ENCODE results near the gene TLR8.
"Not testable (repeated sequence)": the region's sequence is repeated elsewhere in the genome, so short reads cannot be mapped to it uniquely, and the experiment has no call there.

TLR8 gene

DNA sequence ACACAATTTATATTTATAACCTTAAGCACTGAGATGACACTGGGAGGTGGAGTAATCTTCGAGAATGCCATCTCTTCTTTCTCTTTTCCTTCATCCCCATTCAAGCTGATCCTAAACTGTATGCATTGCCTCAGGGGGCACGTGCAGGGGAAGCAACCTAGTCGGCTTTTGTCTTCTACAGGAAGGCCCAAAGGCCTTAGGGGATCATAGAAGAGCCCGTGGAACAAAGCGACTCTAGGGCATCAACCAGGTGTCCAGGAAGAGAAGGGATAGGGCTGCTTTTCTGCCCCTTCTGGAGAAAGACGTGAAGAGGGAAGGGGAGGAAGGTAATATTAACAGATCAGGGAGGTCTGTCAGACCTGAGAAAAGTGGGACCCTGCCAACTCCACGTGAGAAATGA lies 6.9 kb upstream of the TLR8 start:
- no peak for DNase-seq

DNA sequence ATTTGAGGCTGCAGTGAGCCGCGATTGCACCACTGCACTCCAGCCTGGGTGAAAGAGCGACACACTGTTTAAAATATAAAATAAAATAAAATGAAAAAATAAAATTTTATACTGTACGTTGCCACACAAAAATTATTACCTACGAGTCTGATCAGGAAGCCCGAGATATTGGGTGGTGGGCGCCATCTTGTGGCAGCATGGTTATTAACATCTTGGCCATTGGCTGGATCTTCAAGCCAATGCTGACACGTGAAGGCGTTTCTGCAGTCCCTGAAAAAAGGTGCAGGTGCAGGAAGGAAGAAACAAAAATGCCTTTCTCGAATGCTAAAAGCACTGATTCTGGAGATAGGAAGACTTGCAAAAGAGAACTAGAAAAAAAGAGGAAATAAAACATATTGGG lies 4.9 kb upstream of the TLR8 start:
- peak; percentile 67 for DNase-seq

DNA sequence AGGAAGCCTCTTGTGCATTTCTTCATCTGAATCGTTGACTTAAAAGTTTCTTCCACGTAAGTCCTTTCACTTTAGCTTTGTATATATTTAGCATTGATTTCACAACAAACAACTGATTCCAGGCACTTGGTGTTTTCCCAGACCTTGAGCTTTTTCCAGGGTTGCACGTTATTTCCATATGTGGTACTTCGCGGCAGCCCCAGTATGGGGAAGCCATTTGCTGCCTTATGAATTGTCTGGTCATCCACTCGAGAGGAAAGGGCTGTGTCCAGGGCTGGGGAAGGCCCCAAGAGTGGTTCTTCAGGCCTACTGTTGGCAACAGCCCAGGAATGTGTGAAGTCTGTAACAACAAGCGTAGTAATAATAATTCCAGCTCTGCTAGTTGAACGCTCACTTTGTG lies 2.8 kb upstream of the TLR8 start:
- no peak for DNase-seq

DNA sequence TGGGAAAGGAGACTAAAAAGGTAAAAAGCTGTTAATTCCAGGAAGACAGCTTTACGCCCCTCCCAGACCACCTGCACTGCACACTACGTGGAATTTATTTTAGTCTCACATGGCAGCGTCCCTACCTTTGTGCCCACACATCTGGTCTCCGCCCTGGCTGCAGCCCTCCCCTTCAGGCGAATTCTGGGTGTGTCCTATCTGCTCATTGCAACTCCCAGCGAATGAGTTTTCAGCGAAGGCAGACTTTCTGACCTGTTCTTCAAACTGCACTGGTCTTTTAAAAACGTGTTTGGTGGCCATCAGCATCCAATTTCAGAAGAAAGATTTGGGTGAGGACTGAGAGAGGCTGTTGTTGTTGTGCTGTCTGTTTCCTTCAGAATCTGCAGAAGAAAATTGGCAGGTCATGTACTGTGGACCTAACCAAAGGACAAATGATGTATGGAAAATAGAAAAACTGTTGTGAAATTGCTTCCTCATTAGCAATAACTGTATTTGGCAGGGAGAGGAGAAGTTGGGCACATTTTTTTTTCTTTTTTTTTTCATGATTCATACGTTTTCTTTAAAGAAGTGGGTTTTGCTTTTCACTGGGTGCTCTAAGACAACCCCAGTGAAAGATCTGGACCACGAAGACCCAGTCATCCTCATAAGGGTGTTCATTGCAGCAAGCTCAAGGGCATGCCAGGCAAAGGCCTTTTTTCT lies 4.2 kb downstream of the TLR8 start:
- DNase-seq: no peak

DNA sequence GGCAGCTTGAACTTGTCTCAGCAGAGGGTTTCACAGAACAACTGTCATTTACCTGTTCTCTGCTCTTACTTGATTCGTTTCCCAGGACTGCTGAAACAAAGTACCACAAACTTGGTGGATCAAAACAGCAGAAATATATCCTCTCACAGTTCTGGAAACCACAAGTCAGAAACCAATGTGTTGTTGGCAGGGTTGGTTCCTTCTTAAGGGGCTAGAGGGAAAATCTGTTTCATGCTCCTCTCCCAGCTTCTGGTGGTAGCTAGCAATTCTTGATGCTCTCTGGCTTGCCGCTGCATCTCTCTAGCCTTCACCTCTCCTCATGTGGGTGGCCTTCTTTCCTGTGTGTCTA lies 4.7 kb downstream of the TLR8 start:
- no peak for DNase-seq

DNA sequence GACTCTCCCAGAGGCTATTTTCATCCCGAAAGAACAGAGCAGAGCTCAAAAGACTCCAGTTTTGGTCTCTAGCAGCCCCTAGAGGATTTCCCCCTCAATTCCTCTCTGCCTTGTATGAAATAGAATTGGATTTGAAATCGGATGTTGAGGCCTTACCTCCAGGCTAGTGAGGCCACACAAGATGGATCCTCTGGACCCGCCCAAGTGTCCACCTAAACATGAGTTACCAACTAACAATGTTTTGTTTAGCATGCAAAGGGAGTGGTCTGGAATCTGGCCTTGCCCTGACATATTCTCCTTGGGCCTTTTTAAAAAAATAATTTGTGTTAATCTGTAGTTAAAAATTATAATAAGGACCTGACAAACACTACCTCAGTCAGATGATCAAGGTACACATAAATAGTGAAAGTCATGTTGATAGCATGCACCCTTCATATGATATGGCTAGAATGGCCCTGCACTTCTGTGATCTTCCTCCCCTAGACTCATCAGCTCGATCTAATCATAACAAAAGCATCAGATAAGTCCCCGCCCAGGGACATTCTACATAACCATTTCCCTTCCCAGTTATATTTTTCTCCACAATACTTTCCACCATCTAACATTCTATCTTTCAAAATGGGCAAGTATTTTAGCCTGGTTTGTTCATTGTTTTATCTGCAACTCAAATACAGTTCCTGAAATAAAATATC lies 6.5 kb downstream of the TLR8 start:
- no peak for DNase-seq

DNA sequence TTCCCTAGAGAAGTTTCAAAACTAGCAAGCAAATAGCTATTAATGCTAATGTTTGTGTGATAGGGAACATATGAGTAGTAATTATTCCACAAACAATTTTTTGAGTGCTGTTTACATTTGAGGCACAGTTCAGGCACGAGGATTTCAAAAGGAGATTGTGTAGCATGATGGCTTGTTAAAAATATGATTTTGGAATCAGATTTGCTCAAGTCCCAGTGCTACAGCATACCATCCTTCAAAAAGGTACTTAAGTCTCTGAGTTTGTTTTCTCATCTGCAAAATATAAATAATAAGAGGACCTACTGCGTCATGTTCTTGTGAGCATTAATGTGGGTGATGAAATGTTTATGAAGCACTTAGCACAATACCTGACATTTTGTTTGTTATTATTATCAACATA lies 11.3 kb downstream of the TLR8 start:
- no peak for DNase-seq

DNA sequence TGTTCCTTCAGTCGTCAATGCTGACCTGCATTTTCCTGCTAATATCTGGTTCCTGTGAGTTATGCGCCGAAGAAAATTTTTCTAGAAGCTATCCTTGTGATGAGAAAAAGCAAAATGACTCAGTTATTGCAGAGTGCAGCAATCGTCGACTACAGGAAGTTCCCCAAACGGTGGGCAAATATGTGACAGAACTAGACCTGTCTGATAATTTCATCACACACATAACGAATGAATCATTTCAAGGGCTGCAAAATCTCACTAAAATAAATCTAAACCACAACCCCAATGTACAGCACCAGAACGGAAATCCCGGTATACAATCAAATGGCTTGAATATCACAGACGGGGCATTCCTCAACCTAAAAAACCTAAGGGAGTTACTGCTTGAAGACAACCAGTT lies 12.6 kb downstream of the TLR8 start:
- no peak for DNase-seq

DNA sequence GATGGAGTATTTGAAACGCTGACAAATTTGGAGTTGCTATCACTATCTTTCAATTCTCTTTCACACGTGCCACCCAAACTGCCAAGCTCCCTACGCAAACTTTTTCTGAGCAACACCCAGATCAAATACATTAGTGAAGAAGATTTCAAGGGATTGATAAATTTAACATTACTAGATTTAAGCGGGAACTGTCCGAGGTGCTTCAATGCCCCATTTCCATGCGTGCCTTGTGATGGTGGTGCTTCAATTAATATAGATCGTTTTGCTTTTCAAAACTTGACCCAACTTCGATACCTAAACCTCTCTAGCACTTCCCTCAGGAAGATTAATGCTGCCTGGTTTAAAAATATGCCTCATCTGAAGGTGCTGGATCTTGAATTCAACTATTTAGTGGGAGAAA lies 13.2 kb downstream of the TLR8 start:
- no peak for DNase-seq

DNA sequence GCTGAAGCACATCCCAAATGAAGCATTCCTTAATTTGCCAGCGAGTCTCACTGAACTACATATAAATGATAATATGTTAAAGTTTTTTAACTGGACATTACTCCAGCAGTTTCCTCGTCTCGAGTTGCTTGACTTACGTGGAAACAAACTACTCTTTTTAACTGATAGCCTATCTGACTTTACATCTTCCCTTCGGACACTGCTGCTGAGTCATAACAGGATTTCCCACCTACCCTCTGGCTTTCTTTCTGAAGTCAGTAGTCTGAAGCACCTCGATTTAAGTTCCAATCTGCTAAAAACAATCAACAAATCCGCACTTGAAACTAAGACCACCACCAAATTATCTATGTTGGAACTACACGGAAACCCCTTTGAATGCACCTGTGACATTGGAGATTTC lies 14.6 kb downstream of the TLR8 start:
- no peak for DNase-seq

DNA sequence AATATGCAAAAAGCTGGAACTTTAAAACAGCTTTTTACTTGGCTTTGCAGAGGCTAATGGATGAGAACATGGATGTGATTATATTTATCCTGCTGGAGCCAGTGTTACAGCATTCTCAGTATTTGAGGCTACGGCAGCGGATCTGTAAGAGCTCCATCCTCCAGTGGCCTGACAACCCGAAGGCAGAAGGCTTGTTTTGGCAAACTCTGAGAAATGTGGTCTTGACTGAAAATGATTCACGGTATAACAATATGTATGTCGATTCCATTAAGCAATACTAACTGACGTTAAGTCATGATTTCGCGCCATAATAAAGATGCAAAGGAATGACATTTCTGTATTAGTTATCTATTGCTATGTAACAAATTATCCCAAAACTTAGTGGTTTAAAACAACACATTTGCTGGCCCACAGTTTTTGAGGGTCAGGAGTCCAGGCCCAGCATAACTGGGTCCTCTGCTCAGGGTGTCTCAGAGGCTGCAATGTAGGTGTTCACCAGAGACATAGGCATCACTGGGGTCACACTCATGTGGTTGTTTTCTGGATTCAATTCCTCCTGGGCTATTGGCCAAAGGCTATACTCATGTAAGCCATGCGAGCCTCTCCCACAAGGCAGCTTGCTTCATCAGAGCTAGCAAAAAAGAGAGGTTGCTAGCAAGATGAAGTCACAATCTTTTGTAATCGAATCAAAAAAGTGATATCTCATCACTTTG lies 15.6 kb downstream of the TLR8 start:
- DNase-seq: no peak

DNA sequence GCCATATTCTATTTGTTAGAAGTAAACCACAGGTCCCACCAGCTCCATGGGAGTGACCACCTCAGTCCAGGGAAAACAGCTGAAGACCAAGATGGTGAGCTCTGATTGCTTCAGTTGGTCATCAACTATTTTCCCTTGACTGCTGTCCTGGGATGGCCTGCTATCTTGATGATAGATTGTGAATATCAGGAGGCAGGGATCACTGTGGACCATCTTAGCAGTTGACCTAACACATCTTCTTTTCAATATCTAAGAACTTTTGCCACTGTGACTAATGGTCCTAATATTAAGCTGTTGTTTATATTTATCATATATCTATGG lies 16.1 kb downstream of the TLR8 start:
- no peak for DNase-seq

DNA sequence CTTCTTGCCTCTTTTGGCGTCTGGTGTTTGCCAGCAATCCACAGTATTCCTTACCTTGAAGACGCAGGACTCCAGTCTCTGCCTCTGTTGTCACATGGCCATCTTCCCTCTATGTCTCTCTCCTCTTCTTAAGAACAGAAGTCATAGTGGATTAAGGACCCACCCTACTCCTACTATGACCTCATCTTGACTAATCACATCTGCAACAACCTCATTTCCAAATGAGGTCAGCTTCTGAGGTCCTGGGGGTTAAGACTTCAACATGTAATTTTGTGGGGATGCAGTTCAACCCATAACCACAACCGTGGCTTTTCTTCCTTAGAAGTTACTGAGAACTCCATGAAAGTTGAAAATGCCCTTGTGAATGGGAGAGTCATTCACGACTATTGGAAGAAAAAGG lies 23.3 kb downstream of the TLR8 start:
- DNase-seq: no peak

DNA sequence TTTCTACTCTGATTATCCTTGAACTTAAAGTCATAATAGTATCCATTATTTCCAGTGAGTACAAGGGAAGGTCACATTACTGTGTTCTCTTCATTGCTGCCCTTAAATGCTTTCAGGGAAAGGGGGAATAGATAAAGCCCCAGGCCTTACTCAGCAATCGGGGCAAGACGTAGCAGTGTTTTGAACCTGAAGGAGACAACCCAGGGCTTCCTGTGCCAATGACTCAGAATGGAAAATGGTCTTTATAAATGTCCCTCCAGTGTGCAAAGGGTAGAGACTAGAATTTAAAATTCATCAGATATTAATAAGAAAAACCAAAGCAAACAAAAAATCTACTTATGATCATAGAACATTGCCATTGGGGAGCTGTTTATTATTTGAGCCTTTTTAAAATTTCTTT lies 23.7 kb downstream of the TLR8 start:
- DNase-seq: no peak

DNA sequence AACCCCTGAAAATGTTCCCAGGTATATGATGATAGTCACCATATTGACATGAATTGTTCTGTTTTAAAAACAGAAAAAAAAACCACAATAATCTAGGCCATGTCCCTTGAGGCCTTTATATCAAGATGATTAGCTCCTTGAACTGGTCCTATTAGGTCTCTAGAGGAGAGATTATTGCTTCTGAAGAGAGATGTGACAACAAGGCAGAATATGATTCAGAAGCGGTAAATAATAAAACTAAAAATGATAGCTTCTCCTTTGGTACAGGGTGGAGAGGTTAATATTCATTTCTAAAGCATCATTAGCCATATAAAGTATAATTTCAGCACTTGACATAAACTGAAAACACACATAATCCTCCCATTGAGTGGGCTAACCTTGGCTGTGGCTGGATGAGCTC lies 25.8 kb downstream of the TLR8 start:
- no peak for DNase-seq

DNA sequence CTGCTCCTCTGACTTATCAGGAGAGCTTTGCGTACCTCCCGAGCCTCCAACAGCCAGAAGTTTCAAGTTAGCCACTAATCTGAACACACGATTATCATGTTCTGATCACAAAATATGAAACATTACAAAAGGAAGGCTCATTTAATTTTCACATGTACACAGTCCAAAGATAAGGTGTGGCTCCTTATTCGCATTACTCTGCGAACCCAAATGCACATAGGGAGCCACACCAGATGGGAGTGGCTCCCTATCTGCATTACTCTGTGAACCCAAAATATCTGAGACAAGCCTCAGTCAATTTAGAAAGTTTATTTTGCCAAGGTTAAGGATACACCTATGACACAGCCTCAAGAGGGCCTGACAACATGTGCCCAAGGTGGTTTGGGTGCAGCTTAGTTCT lies 28.4 kb downstream of the TLR8 start:
- DNase-seq: no peak

DNA sequence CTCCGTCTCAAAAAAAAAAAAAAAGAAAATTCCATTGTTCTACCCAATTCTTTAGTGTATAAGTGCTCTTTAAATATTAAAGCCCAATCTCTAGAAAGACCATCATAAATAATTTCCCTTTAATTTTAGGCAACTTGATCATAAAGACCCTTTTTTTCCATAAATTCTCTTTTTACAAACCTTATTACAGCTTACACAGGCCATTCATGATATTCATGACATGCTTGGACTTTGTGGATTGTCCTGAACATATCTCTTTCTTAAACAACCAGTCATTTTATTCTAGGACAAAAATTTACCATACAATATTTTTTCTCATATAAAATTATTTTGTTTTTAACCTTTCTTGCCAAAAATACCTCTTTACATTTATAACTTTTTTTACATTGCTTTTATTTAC lies 30.5 kb downstream of the TLR8 start:
- no peak for DNase-seq

DNA sequence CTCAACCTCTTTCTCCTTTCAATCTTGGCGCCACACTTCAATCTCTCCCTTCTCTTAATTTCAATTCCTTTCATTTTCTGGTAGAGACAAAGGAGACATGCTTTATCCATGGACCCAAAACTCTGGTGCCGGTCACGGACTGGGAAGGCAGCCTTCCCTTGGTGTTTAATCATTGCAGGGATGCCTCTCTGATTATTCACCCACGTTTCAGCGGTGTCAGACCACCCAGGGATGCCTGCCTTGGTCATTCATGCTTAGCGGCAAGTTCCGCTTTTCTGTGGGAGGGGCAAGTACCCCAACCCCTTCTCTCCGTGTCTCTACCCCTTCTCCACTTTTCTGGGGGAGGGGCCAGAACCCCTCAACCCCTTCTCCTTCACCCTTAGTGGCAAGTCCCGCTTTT lies 34.1 kb downstream of the TLR8 start:
- DNase-seq: not testable (repeated sequence)

DNA sequence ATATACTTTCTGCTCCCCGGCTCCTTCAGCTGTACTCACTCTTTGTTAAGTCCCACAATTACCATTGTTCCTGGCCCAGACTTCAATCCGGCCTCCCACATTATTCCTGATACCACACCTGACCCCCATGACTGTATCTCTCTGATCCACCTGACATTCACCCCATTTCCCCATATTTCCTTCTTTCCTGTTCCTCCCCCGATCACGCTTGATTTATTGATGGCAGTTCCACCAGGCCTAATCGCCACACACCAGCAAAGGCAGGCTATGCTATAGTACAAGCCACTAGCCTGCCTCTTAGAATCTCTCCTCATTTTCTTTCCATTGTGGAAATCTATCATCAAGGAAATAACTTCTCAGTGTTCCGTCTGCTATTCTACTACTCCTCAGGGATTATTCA lies 37.2 kb downstream of the TLR8 start:
- DNase-seq: not testable (repeated sequence)

DNA sequence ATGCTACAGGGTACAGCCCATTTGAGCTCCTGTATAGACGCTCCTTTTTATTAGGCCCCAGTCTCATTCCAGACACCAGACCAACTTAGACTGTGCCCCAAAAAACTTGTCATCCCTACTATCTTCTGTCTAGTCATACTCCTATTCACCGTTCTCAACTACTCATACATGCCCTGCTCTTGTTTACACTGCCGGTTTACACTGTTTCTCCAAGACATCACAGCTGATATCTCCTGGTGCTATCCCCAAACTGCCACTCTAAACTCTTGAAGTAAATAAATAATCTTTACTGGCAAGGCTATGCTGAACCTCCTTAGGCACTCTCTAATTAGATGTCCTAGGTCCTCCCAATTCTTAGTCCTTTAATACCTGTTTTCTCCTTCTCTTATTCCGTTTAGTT lies 38.0 kb downstream of the TLR8 start:
- not testable (repeated sequence) for DNase-seq

DNA sequence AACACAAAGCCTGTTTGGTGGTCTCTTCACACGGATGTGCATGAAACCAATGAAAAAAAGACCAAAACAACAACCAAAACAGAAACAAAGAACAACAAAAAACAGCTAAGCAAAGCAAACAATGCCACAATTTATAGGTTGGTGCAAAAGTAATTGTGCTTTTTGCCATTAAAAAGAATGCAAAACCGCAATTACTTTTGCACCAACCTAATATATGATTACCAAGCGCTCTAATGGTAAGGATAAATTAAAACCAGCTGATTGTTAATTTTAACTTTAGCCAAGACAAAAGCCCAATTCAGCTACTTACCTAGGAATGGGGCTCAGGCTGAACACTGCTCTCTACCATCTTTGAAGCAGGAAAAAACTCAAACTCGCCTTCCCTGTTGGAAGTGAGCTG lies 39.1 kb downstream of the TLR8 start:
- no peak for DNase-seq

DNA sequence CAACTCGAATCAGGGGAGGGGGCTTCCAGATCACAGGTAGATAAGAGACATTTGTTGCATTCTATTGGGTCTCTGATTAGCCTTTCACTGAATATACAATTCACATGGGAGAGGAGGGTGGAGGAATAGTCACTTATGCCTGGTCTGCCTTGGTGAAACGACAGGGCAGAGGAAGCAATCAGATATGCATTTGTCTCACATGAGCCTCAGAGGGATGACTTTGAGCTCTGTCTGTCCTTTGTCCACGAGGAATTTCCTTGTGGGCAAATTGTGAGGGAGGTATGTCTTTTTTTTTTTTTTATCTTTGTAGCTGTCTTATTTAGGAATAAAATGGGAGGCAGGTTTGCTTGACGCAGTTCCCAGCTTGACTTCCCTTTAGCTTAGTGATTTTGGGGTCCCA lies 40.0 kb downstream of the TLR8 start:
- DNase-seq: peak; percentile 66

DNA sequence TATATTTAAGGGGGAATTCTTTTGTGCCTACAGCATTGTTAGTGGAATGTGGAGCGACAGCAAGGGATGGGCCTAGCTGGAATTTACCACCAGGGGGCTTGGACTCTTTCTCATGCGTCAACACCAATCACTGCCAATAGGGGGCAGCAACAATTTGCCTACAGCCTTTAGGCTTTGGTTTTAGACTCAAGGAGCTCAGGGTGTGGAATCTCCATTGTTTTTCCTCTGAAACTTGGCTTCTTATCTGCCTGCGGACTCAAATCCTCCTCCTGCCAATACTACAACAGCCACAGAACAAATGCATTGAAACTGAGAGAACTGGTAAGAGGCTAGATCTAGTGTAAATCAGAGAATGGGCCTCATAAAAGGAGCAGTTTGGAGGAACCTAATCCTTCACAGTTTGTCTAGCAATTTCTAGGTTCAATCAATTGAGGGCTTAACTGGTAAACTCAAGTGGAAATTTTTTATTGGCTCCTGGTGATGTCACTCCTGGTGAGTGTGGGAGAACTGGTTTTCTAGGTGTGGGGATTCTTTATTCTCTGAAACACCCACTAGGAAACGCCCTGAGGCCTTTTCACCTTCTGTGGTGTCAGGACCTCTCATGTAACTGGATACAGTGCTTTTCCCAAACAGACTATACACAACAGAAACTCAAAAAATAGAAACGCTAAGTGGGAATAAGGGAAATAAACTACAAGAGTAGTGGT lies 40.6 kb downstream of the TLR8 start:
- peak; percentile 95 for DNase-seq

Measured in islet precursor cell (in vitro differentiated cells).